Stimulated activated CD8-positive, alpha-beta memory T cell treated with anti-CD3 and anti-CD28 coated beads, Interleukin-12 subunit alpha, Interleukin-12 subunit beta, amount 100 ng/mL, for 1 hour (primary cell): ENCODE data around the gene INAVA.

ENCODE experiments used
- DNase-seq: peaks from one replicate; pipeline ENCODE4 v3.0.0-alpha.2; 2020; ENCODE audit warnings: low read depth

The INAVA gene, protein sequence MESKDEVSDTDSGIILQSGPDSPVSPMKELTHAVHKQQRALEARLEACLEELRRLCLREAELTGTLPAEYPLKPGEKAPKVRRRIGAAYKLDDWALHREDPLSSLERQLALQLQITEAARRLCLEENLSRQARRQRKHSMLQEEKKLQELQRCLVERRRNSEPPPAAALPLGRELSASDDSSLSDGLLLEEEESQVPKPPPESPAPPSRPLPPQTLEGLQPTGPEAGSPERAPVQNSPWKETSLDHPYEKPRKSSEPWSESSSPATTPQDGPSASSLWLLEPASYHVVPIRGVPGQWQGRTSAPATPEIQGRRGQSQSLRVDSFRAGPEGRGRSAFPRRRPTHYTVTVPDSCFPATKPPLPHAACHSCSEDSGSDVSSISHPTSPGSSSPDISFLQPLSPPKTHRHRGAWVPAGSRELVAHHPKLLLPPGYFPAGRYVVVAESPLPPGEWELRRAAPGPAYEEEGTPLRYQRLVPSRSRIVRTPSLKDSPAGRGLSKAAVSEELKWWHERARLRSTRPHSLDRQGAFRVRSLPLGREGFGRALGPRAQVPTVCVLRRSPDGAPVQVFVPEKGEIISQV

DNA sequence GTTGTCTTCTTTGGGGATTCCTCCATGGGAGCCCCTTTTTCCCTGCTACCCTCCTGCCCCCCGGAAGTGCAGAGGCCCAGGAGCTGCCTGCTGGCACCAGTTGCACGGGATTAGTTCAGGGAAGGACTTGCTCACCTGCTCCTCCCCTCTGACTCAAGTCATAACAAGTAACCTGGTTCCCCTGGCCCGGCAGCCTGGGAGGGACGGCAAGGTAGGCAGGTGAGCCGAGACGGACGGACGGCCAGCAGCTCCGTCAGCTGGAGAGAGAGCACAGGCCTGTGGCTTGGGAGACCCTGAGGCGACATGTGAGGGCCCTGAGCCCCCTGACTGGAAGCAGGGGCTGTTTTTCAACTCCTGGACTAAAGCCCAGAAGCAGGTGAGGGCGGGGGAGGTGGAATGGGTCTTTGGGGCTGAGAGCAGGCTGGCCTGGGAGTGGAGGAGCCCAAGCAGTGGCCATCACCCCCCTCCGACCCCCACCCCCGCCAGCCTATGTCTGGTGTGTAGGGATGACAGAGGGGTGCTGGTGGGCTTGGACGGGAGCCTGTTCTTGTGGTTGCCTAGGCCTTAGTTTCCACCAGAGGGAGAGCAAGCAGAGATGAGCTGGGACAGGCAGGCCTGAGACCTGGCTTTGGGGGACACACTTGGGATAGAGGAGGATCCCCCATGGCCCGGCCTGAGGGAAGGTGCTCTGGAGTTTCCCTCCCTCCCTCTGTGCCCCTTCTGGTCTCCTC, at the start of gene INAVA:
Gene INAVA (plus strand): TSS at position 189 of the 731 bp plus-strand sequence. CDS start 3,501 bp downstream, outside the sequence.
- no peak for DNase-seq

DNA sequence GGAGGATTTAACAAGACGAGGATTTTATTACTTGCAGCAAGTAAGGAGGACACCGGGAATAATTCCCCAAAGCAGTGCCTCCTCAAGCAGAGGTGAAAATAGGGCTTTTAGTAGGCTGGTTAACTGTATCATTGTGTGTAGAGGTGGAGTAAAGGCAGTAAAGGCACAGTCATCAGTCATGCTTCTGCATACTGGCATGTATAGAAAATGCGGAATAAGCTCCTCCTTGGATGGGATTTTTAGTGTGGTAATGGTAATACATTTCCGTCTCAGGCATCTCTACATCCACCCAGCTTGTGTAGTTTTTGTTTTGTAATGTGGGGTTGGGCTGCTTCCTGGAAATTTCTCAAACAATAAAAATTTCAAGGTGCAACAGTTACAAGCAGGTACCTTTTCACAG, 49.3 kb upstream of the INAVA start:
- DNase-seq: no peak

DNA sequence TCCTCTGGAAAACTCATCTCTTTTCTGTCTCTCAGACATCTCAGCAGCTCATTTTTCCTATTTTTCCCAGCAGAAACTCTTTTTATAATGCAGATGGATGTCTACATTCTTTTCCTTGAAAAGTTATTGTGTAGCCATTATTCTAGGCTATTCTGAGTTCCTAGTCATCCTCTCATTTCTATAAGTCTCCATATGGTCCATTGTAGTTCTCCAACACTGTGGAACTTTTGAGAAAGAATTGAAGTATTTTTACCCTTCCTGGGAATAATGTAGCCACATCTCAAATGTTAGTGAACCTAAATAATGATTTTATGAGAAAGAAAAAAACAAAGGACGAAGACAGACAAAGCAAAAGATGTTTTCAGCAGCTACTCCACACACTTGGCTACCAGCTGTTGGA, 48.3 kb upstream of the INAVA start:
- no peak for DNase-seq

DNA sequence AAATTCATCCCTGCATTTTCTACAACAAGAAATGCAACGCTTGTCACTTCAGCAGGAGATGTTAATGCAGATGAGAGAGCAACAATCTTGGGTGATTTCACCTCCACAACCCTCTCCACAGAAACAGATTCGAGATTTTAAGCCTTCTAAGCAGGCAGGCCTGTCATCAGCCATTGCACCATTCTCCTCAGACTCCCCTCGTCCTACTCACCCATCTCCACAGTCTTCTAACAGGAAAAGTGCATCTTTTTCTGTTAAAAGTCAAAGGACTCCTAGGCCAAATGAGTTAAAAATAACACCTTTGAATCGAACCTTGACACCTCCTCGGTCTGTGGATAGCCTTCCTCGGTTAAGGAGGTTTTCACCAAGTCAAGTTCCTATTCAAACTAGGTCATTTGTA, 45.3 kb upstream of the INAVA start:
- no peak for DNase-seq

DNA sequence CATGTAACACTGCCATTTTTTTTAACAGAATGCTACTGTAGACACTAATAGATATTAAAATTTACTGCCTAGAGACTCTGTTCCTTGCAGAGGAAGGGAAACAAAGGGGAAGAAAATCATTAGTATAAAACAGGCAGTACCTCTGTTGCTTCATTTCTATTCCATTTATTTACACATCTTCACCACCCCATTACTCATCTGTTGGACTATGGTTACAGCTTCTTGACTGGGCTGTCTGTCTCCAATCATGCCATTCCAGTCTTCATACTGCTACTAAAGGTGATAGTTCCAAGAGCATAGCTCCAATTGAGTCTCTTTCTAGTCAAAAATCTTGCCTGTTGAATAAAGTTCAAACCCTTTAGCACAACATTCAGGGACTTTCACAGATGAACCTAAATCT, 44.1 kb upstream of the INAVA start:
- no peak for DNase-seq

DNA sequence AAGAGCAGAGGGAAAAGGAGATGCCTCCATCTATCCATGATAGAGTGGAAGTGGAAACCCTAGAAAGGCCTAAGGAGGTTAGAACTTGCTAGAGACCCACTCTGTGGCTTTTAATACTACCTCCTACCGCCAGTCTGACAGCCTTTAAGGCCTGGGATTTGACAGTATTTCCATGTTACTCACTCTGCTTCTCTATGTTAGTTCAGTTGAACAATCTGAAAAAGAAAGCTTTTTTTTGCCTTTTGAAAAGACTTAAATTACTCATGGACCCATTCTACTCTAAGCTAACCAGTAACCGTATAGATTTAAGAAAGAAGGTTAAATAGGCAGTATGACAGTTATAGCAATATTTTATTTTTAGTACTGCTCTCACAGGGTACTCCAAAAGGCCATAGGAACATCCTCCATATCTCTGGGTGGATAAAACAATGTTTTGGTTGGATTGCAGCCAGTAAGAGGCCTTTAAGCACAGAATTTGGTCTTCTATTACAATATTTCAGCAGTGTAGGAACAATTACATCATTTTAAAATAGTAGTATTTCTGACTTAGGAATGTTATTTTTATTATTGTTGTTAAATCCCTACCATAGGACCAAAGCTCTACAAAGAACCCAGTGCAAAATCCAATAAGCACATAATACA, 37.9 kb upstream of the INAVA start:
- no peak for DNase-seq

DNA sequence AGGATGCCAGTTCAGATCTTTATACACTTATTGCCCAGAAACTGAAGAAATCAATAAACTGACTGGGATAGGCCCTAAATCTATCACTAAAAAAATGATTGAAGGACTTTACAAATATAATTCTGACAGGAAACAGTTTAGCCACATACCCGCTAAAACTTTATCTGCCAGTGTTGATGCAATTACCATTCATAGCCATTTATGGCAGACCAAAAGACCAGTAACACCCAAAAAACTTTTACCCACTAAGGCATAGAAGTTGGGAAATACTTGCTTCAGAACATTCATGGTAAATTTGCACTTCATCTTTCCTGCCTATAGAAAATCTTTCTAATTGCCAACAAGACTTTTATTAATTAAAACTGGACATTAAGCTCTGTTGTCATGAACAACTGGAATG, 36.9 kb upstream of the INAVA start:
- no peak for DNase-seq

DNA sequence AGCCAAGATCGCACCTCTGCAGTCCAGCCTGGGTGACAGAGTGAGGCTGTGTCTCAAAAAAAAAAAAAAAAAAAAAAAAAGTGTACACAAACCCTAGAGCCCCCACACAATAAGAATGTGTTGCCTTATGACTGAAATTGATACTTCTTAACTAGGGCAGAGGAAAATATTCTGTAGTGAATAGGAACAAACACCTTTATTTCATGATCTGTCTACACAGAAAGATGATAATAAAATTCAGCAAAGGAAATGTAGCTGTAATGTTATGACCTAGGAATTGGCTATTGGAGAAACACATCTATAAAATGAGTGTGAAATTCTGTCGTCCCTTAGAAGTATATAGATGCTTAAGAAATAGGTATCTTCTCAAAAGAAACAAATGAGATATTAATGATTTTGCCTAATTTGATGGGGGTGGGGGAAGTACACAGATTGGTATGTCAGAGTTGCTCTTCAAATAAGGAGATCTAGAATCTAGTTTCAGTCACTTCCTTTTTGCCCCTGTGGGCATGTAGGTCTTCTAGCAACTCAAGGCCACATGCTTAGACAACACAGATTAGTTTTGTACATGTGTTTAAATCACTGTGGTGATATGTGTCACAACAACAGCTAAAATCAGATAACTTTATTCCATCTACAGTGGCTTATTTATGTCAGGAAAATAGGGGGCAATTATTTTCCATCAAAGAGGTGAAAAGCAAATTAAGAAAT, 32.6 kb upstream of the INAVA start:
- DNase-seq: no peak

DNA sequence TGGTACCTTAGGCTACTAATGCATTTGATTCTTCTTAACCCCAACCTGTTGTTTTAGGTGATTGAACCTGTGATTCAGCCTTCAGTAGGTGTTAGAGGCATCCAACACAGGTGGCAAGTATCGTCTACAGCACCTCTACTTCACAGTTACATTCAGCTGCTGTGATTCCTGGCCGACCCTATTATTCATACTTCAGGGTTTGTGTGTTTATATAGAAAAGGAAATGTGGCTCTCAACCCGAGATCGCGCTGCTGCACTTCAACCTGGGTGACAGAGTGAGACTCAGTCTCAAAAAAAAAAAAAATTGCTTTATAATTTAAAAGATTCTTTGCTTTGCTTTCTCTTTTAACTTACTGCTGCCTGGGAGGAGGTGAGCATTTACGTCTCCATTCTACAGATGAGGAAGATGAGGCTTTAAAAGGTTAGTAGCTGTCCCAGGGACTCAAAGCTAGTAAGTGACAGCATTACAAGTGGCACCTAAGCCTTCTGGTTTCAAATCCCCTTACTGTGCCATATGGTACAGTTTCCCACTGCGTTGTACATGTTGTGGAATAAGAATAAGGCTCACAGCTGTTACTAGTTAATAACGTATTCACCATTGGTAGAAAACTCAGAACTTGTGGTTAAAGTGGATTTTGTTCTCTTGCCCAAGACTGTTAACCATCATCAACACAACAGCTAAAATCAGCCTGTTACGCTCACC, 31.8 kb upstream of the INAVA start:
- DNase-seq: no peak

DNA sequence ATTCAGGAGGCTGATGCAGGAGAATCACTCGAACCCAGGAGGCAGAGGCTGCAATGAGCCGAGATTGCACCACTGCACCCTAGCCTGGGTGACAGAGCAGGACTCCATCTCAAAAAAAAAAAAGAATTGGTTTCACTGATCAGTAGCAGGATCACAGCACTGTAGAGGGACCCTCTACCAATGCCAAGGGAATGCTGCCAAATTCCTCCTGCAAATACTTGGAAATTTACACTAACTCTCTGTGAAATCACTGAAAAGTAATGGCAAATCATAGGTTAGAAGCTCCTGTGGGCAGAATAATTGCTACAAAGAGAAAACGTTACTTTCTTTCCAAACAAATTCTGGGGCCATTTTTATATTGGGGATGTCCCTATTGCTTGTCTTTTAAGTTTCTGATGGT, 28.6 kb upstream of the INAVA start:
- no peak for DNase-seq

DNA sequence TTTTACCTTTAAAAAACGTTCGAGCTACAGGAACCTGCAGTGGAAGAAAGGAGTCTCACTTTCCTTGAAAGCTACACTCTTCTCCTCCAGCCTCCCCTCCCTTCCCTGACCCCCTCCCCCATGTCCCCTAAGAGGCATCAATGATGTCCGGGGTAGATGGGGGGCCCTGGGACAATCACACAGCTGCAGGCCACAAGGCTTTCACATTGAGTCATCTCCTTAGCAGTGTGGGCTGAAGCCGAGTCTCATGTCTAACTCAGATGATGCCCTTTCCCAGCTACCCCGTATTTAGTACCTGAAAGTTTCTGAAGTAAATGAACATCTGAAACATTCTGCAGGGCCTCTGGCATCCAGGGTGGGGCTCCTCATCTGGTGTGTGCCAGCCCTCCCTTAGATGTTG, 28.2 kb upstream of the INAVA start:
- DNase-seq: no peak

DNA sequence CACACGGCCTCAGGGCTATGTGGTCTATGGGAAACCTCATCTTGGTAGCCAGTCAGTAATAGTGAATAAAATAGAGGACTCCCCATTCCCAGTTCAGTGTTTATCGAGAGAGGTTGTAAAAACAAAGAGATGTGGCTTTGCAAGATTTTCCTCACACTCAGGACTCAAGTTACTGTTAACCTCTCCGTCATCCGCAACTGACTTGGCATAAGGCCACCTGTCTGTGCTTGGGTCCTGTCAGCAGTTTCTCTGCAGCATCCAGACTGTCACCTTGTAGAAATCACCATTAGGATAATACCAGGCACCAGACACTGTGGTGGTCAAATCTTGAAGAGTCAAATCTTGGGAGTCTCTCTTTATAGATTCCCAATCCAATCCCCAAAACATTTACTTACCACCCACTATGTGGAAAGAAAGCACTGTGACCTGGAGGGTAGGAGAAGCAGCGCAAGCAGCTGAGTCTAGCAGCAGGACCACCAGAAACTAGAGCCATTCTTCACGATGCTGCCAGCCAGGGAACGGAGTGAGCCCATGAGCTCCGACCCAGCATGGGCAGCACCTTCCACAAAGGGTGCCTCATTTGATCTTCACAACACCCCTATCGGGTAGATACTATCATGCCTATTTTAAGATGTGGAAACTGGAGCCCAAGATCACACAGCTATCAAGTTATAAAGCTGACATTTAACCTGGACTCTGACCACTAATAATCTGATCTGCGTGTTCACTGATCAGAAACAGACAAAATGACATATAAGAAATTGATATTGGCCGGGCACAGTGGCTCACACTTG, 27.5 kb upstream of the INAVA start:
- DNase-seq: no peak

DNA sequence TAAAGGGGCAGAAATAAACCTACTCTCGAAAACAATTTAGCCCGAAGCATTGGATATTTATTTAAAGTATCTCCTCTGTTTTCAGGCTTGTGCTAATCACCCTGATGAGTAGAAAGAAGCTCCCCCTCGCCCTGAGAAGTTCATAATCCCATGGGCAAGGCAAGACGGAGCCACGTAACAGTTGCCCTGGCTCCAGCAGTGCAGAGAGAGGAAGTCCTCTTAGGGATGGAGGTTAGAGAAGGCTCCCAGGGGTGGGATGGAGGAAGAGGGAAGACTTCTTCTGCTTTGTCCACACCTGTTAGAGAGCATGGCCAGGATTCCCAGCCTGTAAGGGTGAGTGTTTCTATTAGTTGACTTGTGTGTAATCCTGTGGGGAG, 25.3 kb upstream of the INAVA start:
- DNase-seq: no peak

DNA sequence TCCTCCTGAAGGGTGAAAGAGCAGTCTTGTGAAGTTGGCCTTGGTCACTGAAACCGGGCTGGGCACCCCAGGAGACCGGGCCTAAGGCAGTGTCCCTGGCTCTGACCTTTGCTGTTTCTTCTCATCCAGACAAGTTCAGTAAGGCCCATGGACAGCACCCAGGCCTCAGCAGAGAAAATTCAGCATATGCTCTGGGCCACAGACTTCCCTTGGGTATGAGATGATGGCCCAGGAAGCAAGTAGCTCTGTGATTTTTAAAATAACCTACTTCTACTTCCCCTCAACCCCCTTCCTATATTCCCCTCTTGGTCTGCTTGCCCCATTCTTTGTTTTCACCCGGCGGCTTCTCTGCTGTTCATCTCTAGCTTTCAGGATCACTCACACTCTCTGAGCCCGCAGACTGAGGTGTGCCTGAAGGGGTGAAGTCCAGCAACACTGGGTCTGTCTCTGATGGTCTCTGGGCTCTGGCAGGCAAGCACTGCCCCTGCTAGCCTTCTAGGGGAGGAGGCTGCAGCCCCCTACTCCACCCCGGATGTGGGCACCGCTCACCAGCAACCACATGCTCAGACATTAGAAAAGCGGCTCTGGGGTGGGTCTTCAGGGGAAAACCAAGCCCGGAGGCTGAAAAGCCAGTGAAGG, 24.8 kb upstream of the INAVA start:
- no peak for DNase-seq

DNA sequence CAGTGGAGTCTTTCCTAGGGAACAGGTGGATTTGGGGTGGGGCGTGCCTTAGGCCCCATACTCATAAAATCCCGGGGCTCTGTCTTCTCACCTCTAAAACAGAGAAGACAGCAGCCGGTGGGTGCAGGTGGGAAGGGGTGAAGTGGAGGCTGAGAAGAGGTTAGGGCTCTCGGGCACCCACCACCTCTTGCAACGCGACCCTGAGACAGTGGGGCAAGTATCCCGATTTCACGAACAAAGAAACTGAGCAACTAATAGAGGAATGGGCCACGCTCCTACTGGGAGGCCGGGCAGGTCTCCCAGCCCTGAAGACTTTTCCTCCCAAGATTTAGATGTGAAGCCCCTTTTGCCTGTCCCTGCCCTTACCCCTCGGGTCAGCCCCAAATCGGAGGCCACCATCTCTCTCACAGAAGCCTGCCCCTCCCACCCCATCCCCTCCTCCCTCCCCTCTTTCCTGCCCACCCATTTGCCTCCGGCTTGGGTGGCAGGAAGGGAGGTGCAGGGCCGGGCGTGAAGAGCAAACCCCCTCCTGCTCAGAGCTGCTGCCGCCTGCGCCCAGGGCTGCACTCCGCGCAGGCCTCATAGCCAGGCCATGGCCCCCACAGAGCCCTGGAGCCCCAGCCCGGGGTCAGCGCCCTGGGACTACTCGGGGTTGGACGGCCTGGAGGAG, 22.1 kb upstream of the INAVA start, which contains the start of gene GPR25:
Gene GPR25 (plus strand): TSS at position 536 of the 670 bp plus-strand sequence. CDS start 57 bp downstream, at position 593.
- DNase-seq: no peak

DNA sequence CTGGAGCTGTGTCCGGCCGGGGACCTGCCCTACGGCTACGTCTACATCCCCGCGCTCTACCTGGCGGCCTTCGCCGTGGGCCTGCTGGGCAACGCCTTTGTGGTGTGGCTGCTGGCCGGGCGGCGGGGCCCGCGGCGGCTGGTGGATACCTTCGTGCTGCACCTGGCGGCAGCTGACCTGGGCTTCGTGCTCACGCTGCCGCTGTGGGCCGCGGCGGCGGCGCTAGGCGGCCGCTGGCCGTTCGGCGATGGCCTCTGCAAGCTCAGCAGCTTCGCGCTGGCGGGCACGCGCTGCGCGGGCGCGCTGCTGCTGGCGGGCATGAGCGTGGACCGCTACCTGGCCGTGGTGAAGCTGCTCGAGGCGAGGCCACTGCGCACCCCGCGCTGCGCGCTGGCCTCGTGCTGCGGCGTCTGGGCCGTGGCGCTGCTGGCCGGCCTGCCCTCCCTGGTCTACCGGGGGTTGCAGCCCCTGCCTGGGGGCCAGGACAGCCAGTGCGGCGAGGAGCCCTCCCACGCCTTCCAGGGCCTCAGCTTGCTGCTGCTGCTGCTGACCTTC, 21.5 kb upstream of the INAVA start:
- DNase-seq: no peak

DNA sequence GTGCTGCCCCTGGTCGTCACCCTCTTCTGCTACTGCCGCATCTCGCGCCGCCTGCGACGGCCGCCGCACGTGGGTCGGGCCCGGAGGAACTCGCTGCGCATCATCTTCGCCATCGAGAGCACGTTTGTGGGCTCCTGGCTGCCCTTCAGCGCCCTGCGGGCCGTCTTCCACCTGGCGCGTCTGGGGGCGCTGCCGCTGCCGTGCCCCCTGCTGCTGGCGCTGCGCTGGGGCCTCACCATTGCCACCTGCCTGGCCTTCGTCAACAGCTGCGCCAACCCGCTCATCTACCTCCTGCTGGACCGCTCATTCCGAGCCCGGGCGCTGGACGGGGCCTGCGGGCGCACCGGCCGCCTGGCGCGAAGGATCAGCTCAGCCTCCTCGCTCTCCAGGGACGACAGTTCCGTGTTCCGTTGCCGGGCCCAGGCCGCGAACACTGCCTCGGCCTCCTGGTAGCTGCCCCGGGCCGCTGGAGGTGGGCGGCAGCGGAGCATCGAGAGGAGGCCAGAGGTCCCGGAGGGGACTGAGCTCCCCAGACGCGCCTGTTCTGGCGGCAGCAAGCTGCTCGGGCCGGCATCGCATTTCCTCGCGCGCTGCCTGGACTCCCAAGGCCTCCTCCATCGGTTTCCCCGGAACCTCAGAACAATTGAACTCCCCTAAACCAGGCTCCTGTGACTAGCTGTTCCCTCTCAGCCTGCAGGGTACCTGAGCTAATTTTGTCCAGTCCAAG, 20.9 kb upstream of the INAVA start:
- DNase-seq: no peak

DNA sequence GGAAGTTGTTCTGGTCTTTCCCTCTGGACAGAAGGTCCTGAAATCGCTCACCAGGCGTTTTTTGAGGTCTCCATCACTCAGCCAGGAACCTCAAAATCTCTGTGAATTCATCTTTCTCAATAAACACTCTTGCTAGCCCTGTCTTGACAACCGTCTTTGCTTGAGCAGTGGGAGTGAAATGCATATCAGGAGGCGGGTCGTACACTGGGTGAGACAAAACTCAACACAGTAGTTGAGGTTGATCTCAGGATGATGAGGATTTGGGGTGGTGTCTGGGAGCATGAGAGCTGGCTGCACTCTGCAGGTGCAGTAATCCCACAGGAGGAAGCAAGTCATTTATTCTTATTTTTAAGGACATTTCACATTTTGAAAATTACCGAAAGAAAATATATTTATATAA, 20.0 kb upstream of the INAVA start:
- DNase-seq: no peak
